Measurements from ENCODE around the gene HDAC4.

GRCh38 chr2:239068411-239068810 lies 332.4 kb downstream of the HDAC4 start:
- TF ChIP-seq TEAD4 (IDR thresholded peaks at IDR 0.05): no peak
- TF ChIP-seq REST (IDR thresholded peaks at IDR 0.05; ENCODE audit: low read depth): no peak
- TF ChIP-seq EP300 (IDR thresholded peaks at IDR 0.05; ENCODE audit: borderline replicate concordance): no peak
- TF ChIP-seq EGR1 (IDR thresholded peaks at IDR 0.05): no peak
- no peak for TF ChIP-seq CREB1 (IDR thresholded peaks at IDR 0.05; ENCODE audit: low read depth)
- TF ChIP-seq MAX (IDR thresholded peaks at IDR 0.05): no peak
- no peak for TF ChIP-seq NFIC (IDR thresholded peaks at IDR 0.05)
- TF ChIP-seq TCF12 (IDR thresholded peaks at IDR 0.05; ENCODE audit: low read depth): no peak
- no peak for TF ChIP-seq CEBPB (IDR thresholded peaks at IDR 0.05)

Data from Ishikawa (cell line).